ENCODE measurements around the gene RAP1A.

GRCh38 chr1:111653709-111654108 lies 34.1 kb downstream of the RAP1A start:
- TF ChIP-seq FOXJ3 (CRISPR knock-in tag; IDR thresholded peaks at IDR 0.05; ENCODE audit: borderline replicate concordance) (no peak), ZNF317 (CRISPR knock-in tag; IDR thresholded peaks at IDR 0.05; ENCODE audit: borderline replicate concordance, low read depth) (no peak), NR3C1 (CRISPR knock-in tag; conservative IDR thresholded peaks at IDR 0.05; ENCODE audit: low read depth) (no peak), CTCF (IDR thresholded peaks at IDR 0.05) (no peak), SP1 (CRISPR knock-in tag; conservative IDR thresholded peaks at IDR 0.05) (no peak)
